HG03196 (cell line): ENCODE results near the gene IGFBP4.

Source experiments
- ATAC-seq: cut with Tn5 transposase; IDR thresholded peaks from one replicate; pipeline ENCODE4 v1.9.1; 2021; ENCODE audit not compliant: unreplicated experiment

Gene IGFBP4

GRCh38 chr17:40431231-40431602, 12.0 kb upstream of the IGFBP4 start:
- no peak for ATAC-seq

- ATAC-seq = no peak
Observed at GRCh38 chr17:40432864-40433528, 10.3 kb upstream of the IGFBP4 start.

- no peak for ATAC-seq
Observed at GRCh38 chr17:40433551-40434415, 9.5 kb upstream of the IGFBP4 start.

GRCh38 chr17:40436636-40437035, 6.6 kb upstream of the IGFBP4 start:
- ATAC-seq = no peak

GRCh38 chr17:40437095-40437732, 6.0 kb upstream of the IGFBP4 start:
- no peak for ATAC-seq

- no peak for ATAC-seq
Observed at GRCh38 chr17:40440166-40440565, 3.1 kb upstream of the IGFBP4 start.

- ATAC-seq = no peak
Observed at GRCh38 chr17:40442392-40443195, 656 bp upstream of the IGFBP4 start.

GRCh38 chr17:40443988-40444899, 994 bp downstream of the IGFBP4 start:
- no peak for ATAC-seq

- ATAC-seq = no peak
Observed at GRCh38 chr17:40445751-40446468, 2.7 kb downstream of the IGFBP4 start.

- no peak for ATAC-seq
Observed at GRCh38 chr17:40447148-40447644, 3.9 kb downstream of the IGFBP4 start.

GRCh38 chr17:40447806-40448205, 4.6 kb downstream of the IGFBP4 start:
- ATAC-seq = no peak

- no peak for ATAC-seq
Observed at GRCh38 chr17:40448213-40448638, 5.0 kb downstream of the IGFBP4 start.

- ATAC-seq = no peak
Observed at GRCh38 chr17:40448639-40449261, 5.5 kb downstream of the IGFBP4 start.

GRCh38 chr17:40450175-40450574, 6.9 kb downstream of the IGFBP4 start:
- no peak for ATAC-seq

- no peak for ATAC-seq
Observed at GRCh38 chr17:40451420-40451819, 8.2 kb downstream of the IGFBP4 start.

- ATAC-seq = no peak
Observed at GRCh38 chr17:40452216-40452787, 9.1 kb downstream of the IGFBP4 start.

- no peak for ATAC-seq
Observed at GRCh38 chr17:40452921-40453378, 9.7 kb downstream of the IGFBP4 start.

GRCh38 chr17:40453881-40454612, 10.8 kb downstream of the IGFBP4 start:
- ATAC-seq = no peak
